Ovary (tissue), 3 donors: ENCODE measurements around the gene LYPD1.

ENCODE experiments used
- CTCF ChIP-seq, 3 donors: fragments of 450-650 bp in 2 of 3; fragments of 200-600 bp in 1 of 3; IDR thresholded peaks; one replicate each; pipeline versions ENCODE4 v1.5.1 to v1.8.0; 2016 to 2022; ENCODE audit warnings: antibody characterized with exemption in 3 of 3, mild to moderate bottlenecking in 1 of 3
- EP300 ChIP-seq: sonication (generic); formaldehyde crosslinking; IDR thresholded peaks from one replicate; pipeline ENCODE4 v1.6.1; 2017; ENCODE audit warnings: antibody characterized with exemption
- POLR2A ChIP-seq: fragments of 450-650 bp; IDR thresholded peaks from one replicate; pipeline ENCODE4 v1.6.1; 2017; ENCODE audit warnings: antibody characterized with exemption, mild to moderate bottlenecking, moderate library complexity
- donor health status: DM: no; HTN: no; CAD: no.

- TF ChIP-seq CTCF (IDR thresholded peaks at IDR 0.05) (no peak), EP300 (no peak), POLR2A (no peak)
Observed at GRCh38 chr2:132681766-132682165, 11.8 kb upstream of the LYPD1 start.
